Iris pigment epithelial cell (primary cell): ENCODE measurements around the gene PLEKHG3.

Experiments used
- DNase-seq: peaks from one replicate; pipeline ENCODE4 v3.0.0-alpha.2; 2011; ENCODE audit warnings: low read depth

Gene PLEKHG3

DNA sequence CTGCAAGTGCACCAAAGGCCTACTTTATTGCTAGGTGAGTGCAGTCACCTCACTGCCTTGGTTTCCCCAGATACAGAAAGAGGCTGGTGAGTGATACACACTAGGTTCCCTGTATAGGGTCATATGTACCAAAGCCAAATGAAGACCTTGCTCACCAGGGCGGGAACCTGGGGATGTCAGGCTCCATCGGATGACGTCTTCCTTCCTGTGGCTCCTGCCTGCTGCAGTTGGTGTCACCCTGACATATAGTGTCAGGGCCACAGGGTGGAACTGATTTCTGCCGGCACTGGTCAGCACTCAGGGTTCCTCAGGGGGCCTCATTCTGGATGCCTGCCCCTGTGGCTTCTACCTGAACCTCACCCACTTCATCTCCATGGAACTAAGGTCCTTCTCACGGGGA lies 43.1 kb downstream of the PLEKHG3 start:
- no peak for DNase-seq

GRCh38 chr14:64748521-64748920 lies 44.3 kb downstream of the PLEKHG3 start:
- DNase-seq: no peak

GRCh38 chr14:64748995-64749714 lies 44.9 kb downstream of the PLEKHG3 start:
- DNase-seq: no peak

DNA sequence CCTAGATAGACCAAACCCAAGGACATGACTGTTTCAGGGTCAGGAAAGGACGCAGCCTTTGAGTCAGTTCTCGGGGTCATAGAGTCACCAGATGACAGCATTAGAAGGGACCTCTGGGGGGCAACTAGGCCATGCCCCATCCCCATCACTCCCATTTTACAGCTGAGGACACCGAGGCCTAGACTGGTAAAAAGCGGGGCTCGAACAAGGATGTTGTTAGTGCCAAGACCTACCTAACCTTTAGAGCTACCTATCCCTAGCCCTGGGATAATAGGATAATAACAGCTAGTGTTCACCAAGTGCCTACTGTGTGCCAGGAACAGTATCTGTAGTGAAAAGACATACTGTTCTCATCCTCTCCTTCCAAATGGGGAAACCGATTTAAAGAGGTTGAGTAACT lies 48.7 kb downstream of the PLEKHG3 start:
- no peak for DNase-seq

GRCh38 chr14:64753374-64753773 lies 49.1 kb downstream of the PLEKHG3 start:
- no peak for DNase-seq

- DNase-seq: no peak
Observed at GRCh38 chr14:64753999-64754398, 49.8 kb downstream of the PLEKHG3 start.

DNA sequence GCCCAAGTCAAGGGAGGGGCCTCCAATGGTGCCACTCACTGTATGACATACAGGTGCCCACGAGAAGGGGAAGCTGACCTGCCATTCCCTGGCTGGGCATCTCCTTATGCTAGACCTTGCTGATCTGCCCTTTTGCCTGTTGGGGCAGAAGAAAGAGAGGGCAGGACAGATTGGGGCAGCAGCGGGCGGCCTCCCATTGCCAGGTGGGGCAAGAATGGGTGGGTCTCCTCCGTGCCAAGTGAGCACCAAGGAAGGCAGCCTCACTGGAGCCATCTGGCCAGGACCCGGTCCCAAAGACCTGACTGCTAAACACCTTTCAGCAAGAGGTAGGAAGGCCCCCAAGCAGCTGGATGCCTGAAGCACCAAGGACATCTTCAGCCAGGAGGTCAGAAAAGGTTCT lies 50.5 kb downstream of the PLEKHG3 start:
- no peak for DNase-seq

DNA sequence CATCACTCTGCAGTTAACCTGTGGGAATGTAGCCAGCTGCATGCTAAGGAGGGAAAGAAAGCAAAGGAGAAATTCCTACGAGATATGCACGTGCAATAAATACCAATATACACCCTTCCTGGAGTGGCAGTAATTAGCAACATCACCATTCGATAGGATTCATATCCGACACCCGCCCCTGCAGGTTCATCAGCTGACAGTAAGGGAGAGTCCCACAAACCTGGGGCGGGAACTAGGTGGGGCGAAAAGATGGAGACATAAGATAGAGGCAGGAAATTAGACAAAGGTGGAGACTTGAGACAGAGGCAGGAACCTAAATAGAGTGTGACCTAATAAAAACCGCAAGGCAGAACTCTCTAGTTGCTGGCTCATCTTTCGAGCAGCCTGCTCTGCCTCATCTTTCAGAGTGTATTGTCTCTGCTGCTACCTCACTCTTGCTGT lies 51.6 kb downstream of the PLEKHG3 start:
- peak; percentile 12 for DNase-seq

DNA sequence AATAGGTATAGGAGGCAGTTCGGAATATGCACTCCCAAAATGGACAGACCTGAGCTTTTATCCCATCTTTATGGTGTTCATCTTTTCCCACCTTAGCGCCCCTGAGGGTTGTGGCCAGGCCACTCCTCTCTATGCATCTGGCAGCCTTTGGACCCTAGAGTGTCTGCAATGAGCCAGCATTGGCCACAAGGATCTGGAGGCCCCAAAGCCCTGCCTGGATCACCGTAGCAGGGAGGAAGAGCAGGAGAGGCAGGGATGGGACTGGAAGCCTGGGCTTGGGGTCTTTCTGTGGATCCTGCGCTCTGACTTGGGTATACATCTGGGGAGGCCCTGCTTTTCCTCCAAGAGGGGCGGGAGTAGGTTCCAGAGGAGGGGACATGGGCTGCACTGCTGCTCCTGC lies 52.5 kb downstream of the PLEKHG3 start:
- DNase-seq: no peak

DNA sequence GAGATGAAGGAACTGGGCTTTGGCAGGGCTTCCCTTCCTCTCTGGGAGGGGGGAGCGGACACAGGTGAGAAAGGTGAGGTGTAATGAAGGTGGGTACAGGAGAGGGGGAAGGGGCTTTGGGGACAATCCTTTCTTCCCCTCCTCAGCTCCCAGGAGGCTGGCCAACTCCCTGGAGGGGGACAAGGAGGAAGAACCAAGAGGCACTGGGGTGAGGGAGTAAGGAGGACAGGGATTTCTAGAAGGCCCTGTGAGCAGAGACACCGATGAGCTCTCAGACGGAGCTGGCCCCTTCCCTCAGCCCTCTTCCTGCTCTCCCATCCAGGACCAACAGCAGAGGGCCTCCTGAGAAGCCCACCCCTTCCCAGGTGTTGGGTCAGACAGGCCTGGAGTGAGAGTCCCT lies 53.4 kb downstream of the PLEKHG3 start:
- no peak for DNase-seq

DNA sequence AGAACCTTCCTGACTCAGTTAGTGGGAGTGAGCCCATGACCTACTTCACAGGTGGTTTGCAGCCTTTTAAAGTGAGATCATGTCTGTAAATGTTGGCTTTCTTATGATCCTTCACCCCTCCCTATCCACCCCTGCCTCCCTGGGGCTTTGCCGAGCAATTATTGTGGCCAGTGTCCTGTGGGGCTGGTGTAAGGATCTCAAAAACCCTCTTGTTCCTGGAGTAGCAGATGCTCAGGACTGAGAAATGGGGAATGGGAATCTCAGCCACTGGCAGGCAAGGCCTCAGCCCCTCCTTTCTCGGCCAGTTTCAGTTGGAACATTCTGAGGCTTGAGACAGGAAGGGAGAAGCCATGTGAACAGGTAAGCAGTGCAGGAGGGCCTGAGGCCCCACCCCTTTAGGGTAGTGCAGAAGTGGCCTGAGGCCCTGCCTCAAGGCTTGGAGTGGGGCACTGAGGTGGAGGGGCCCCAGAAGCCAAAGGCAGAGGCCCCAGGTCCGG lies 53.8 kb downstream of the PLEKHG3 start:
- peak; percentile 55 for DNase-seq

GRCh38 chr14:64758691-64759554 lies 54.7 kb downstream of the PLEKHG3 start:
- DNase-seq: peak; percentile 97

DNA sequence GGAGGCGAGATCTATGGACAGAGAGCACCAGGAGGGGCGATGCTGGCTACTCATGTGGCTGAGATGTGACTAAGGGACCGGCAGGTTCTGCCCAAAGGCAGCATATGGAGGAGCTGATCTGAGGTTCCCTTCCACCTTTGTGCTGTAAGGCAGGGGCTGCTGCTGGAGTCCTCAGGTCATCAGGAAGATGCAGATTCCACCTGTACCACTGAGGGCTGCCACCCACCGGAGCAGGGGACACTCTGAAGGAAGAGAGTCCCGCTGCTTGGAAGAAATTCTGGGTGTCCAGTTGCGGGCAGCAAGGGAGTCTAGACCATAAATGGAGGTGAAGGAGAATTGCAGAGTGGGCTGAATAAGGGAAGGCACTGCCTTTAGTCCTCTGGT lies 55.3 kb downstream of the PLEKHG3 start:
- DNase-seq: no peak

- peak; percentile 47 for DNase-seq
Observed at GRCh38 chr14:64760146-64760755, 56.0 kb downstream of the PLEKHG3 start.

GRCh38 chr14:64760916-64761315 lies 56.7 kb downstream of the PLEKHG3 start:
- DNase-seq: no peak

GRCh38 chr14:64761441-64762043 lies 57.3 kb downstream of the PLEKHG3 start:
- peak; percentile 12 for DNase-seq

DNA sequence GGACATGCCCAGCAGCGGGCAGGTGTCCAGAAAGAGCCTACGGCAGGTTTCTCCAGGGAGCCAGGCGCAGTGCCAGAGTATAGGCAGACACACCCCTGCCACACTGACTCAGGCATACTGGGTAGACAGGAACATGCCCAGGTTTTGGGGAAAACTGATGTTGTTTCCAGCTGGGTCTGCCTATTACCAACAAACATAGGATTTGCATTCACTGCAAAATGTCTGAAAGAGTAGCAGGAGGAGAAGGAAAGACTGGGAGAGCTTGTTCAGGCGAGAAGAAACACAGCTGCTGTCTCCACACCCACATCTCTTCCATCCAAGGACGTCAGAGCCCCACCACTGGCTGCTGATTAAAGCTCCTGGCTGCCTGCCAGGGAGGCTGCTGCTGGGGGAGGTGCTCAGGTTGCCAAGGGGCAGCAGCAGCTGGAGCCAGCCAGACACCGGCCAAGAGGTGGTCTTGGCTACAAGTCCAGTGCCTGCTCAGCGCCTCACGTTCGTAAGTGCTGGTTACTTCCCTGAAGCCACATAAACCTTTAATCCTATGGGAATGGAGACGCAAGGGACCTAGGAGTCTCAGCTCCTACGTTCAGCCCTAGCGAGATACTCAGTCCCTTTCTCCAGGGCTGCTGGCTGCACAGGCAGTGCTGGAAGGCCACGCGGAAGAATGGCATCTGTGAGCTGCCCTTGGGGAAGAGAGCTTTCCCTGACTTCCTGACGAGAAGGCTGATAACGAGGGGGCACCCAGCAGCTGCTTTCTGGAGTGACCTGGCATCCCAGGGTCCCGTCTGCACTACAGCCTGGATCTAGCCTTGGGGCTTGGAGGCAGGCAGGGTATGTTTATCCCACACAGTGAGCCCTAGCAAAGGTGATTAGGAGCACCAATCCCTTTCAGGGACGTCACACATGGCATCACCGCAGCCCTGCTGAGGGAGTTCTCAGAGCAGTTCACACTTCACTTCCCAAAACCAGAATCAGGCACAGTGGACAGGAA lies 58.1 kb downstream of the PLEKHG3 start:
- peak; percentile 87 for DNase-seq

GRCh38 chr14:64763085-64763782 lies 59.0 kb downstream of the PLEKHG3 start:
- DNase-seq: no peak

DNA sequence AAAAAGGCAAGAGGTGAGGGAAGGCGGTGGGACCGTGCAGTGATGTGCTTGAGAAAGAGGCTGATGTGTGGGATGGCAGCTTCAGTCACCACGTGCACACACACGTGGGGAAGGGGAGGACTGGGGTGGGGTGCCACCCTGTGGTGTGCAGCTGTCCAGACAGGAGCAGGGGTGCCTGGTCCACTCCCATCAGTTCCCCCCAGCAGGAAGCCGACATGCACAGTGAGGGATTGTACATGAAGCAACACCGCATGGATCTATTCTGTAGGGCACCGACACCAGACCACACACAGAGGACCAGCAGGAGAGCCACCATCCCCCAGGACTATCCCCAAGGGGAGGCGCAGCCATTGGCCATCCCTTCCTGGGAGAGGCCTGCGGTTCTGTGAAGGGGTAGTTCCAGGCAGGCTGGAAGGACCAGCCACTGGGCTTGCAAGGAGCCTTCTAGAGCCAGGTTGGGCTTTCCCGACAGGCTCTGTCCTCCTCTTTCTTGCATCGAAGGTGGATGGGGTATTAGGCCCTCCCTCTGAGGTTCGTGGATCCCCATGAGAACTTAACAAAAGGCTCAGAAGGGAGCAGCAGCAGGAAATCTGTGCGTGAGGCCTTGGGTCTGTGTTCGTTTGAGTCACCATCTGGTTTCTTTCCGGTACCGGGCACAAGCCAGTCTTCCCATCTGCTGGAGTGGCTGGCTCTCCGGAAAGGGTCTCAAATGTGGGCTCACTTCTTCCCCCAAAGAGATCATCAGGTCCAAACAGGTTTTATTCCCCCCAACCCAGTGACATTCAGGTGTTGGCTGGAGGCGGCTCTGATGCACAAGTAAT lies 59.8 kb downstream of the PLEKHG3 start:
- peak; percentile 26 for DNase-seq
